Liver (tissue), 9 donors: ENCODE results near the gene ZNF276. TPM values are rescaled to one million over a fixed set of nuclear protein-coding genes. Genes with fewer than 3 reads are reported as not detected.

ENCODE experiments used
- DNase-seq: peaks from one replicate; pipeline ENCODE4 v3.0.0-alpha.2; 2017; ENCODE audit warnings: low spot score
- H3K27ac ChIP-seq, 2 donors: one replicate each; pipeline ENCODE4 v1.7.0; 2013; ENCODE audit warnings: inconsistent platforms in 2 of 2, low read length in 2 of 2, control low read depth in 1 of 2, low read depth in 1 of 2, mild to moderate bottlenecking in 1 of 2
- H3K27me3 ChIP-seq, 4 donors: one replicate each; pipeline versions ENCODE4 v1.6.1 to v1.7.0; 2013; ENCODE audit warnings: low read length in 3 of 4, inconsistent platforms in 1 of 4, mild to moderate bottlenecking in 1 of 4, moderate library complexity in 1 of 4; ENCODE audit not compliant: control insufficient read depth in 4 of 4, insufficient read depth in 4 of 4
- H3K36me3 ChIP-seq, 4 donors: one replicate each; pipeline versions ENCODE4 v1.6.1 to v1.7.0; 2013; ENCODE audit warnings: low read length in 3 of 4, mild to moderate bottlenecking in 3 of 4, low read depth in 1 of 4, moderate library complexity in 1 of 4; ENCODE audit not compliant: control insufficient read depth in 4 of 4, insufficient read depth in 3 of 4
- H3K4me1 ChIP-seq, 4 donors: one replicate each; pipeline versions ENCODE4 v1.6.1 to v1.7.0; 2013; ENCODE audit warnings: low read length in 3 of 4, mild to moderate bottlenecking in 3 of 4, moderate library complexity in 1 of 4; ENCODE audit not compliant: control insufficient read depth in 4 of 4, insufficient read depth in 4 of 4
- H3K4me3 ChIP-seq, 3 donors: one replicate each; pipeline versions ENCODE4 v1.6.1 to v1.7.0; 2013; ENCODE audit warnings: low read length in 3 of 3, control low read depth in 1 of 3, low read depth in 1 of 3, mild to moderate bottlenecking in 1 of 3
- H3K9ac ChIP-seq, 2 donors: one replicate each; pipeline ENCODE4 v1.7.0; 2013; ENCODE audit warnings: low read length in 2 of 2, mild to moderate bottlenecking in 2 of 2, moderate library complexity in 2 of 2, control low read depth in 1 of 2, low read depth in 1 of 2
- H3K9me3 ChIP-seq, 4 donors: one replicate each; pipeline versions ENCODE4 v1.6.1 to v1.7.0; 2013; ENCODE audit warnings: low read length in 3 of 4; ENCODE audit not compliant: control insufficient read depth in 4 of 4
- ATF3 ChIP-seq: IDR thresholded peaks from 2 replicates; pipeline ENCODE4 v1.6.1; 2016; ENCODE audit warnings: antibody characterized with exemption
- CTCF ChIP-seq: fragments of 150-350 bp; IDR thresholded peaks from 2 replicates; pipeline ENCODE4 v1.5.1; 2017; ENCODE audit warnings: improper control_type of control experiment, low read depth, low read length; ENCODE audit not compliant: missing input control
- EGR1 ChIP-seq, 2 donors: IDR thresholded peaks; 2 replicates each; pipeline ENCODE4 v1.6.1; 2016 to 2018; ENCODE audit warnings: antibody characterized with exemption in 2 of 2, low read depth in 2 of 2
- FOXA1 ChIP-seq: IDR thresholded peaks from 2 replicates; pipeline ENCODE4 v1.6.1; 2016; ENCODE audit warnings: antibody characterized with exemption
- FOXA2 ChIP-seq: IDR thresholded peaks from 2 replicates; pipeline ENCODE4 v1.6.1; 2016; ENCODE audit warnings: antibody characterized with exemption
- GABPA ChIP-seq, 2 donors: IDR thresholded peaks in 1 of 2; conservative IDR thresholded peaks in 1 of 2; 2 replicates each; pipeline ENCODE4 v1.6.1; 2016; ENCODE audit warnings: antibody characterized with exemption in 2 of 2, mild to moderate bottlenecking in 1 of 2, moderate library complexity in 1 of 2
- HNF4A ChIP-seq, 2 donors: conservative IDR thresholded peaks; 2 replicates each; pipeline ENCODE4 v1.6.1; 2016; ENCODE audit warnings: antibody characterized with exemption in 2 of 2, mild to moderate bottlenecking in 2 of 2
- JUND ChIP-seq, 2 donors: IDR thresholded peaks; 2 replicates each; pipeline ENCODE4 v1.6.1; 2016; ENCODE audit warnings: antibody characterized with exemption in 2 of 2
- MAX ChIP-seq: IDR thresholded peaks from 2 replicates; pipeline ENCODE4 v1.6.1; 2016; ENCODE audit warnings: antibody characterized with exemption
- NR2F2 ChIP-seq: IDR thresholded peaks from 2 replicates; pipeline ENCODE4 v1.6.1; 2016; ENCODE audit warnings: antibody characterized with exemption
- REST ChIP-seq: IDR thresholded peaks from 2 replicates; pipeline ENCODE4 v1.6.1; 2016; ENCODE audit warnings: antibody characterized with exemption, mild to moderate bottlenecking
- RXRA ChIP-seq, 2 donors: IDR thresholded peaks; 2 replicates each; pipeline ENCODE4 v1.6.1; 2017 to 2018; ENCODE audit warnings: antibody characterized with exemption in 2 of 2, mild to moderate bottlenecking in 1 of 2
- SP1 ChIP-seq: IDR thresholded peaks from 2 replicates; pipeline ENCODE4 v1.6.1; 2018; ENCODE audit warnings: antibody characterized with exemption, mild to moderate bottlenecking
- TAF1 ChIP-seq: conservative IDR thresholded peaks from 2 replicates; pipeline ENCODE4 v1.6.1; 2016; ENCODE audit warnings: antibody characterized with exemption, mild to moderate bottlenecking
- YY1 ChIP-seq: IDR thresholded peaks from 2 replicates; pipeline ENCODE4 v1.6.1; 2016; ENCODE audit warnings: antibody characterized with exemption, mild to moderate bottlenecking
- ZBTB33 ChIP-seq: IDR thresholded peaks from 2 replicates; pipeline ENCODE4 v1.6.1; 2016; ENCODE audit warnings: antibody characterized with exemption
- WGBS: extraction: QIAGEN DNeasy Blood & Tissue Kit; methylation state at CpG from one replicate; pipeline ENCODE4 v1.1.7; 2013; 5-methylcytosine and 5-hydroxymethylcytosine counted together
- polyA plus RNA-seq, 2 donors: library from polyadenylated mRNA; stranded (reverse) in 1 of 2; unstranded in 1 of 2; fragments of 200-250 nt in 1 of 2; fragments of >200 nt in 1 of 2; fragmentation: Nextera tagmentation in 1 of 2; extraction: Ambion mirVana in 1 of 2; gene quantifications; one replicate each; pipeline versions ENCODE4 v1.2.1 to v1.2.3, GENCODE V29; 2013 to 2015
- total RNA-seq, 2 donors: library from RNA; depleted of rRNA; stranded (reverse); fragments of >200 nt; gene quantifications; one replicate each; pipeline ENCODE4 v1.2.3, GENCODE V29; 2014
- donor health status: healthy.
- donor health status: healthy.
- donor health status: healthy.
- donor health status: healthy.
- donor health status: healthy.

The ZNF276 gene
- total and polyA plus RNA-seq, 4 donors = 4.9 to 22.8 (median 8.7) TPM

GRCh38 chr16:89759746-89760340 is 38.5 kb downstream of the ZNF276 start:
- no peaks in the 10 kb centered on the region for H3K27me3 ChIP-seq
- DNase-seq = peak; percentile 60
- H3K9me3 ChIP-seq = no peaks in the 10 kb centered on the region
- H3K4me3 ChIP-seq = no peak overlapping the region
- no peak overlapping the region for H3K9ac ChIP-seq
- 91% methylated on average over 26 of the region's 26 CpGs for WGBS
- H3K27ac ChIP-seq = no peak overlapping the region
- H3K4me1 ChIP-seq = peaks cover 0 to 24% (median 10%) of the 10 kb centered on the region in 4 donors
- no peak for TF ChIP-seq HNF4A (conservative IDR thresholded peaks at IDR 0.05)
- no peak for TF ChIP-seq YY1
- no peak for TF ChIP-seq JUND (IDR thresholded peaks at IDR 0.05)
- no peak for TF ChIP-seq FOXA2
- H3K36me3 ChIP-seq = peaks cover 0 to 14% (median 0%) of the 10 kb centered on the region in 4 donors

GRCh38 chr16:89761304-89761922 is 40.1 kb downstream of the ZNF276 start:
- no peaks in the 10 kb centered on the region for H3K9me3 ChIP-seq
- H3K36me3 ChIP-seq = peaks cover 0 to 14% (median 0%) of the 10 kb centered on the region in 4 donors
- H3K4me1 ChIP-seq = peaks cover 0 to 32% (median 16%) of the 10 kb centered on the region in 4 donors
- H3K27me3 ChIP-seq = no peaks in the 10 kb centered on the region
- H3K9ac ChIP-seq = peak overlapping the region; percentile 21 to 84
- TF ChIP-seq ATF3 (no peak), CTCF (no peak), JUND (IDR thresholded peaks at IDR 0.05) (no peak), MAX (no peak), GABPA (IDR thresholded peaks at IDR 0.05 in 1 of 2, conservative IDR thresholded peaks at IDR 0.05 in 1 of 2) (no peak), ZBTB33 (no peak), RXRA (IDR thresholded peaks at IDR 0.05) (no peak), NR2F2 (no peak), SP1 (no peak), REST (no peak), TAF1 (no peak), HNF4A (conservative IDR thresholded peaks at IDR 0.05) (no peak), FOXA2 (no peak), EGR1 (IDR thresholded peaks at IDR 0.05; ENCODE audit: low read depth in 2 of 2) (no peak), FOXA1 (no peak)
- H3K4me3 ChIP-seq = peak overlapping the region; percentile 28 to 58 (median 38)
- DNase-seq = no peak
- 26% methylated on average over 17 of the region's 17 CpGs for WGBS
- H3K27ac ChIP-seq = peak overlapping the region; percentile 71 to 81
